IMR-90 (cell line): ENCODE results near the gene KIAA0232.

Source experiments
- CEBPB ChIP-seq: IDR thresholded peaks from 2 replicates; pipeline ENCODE4 v1.6.1; 2012; ENCODE audit warnings: low read depth, low read length, improper control_type of control experiment
- CTCF ChIP-seq: conservative IDR thresholded peaks from 2 replicates; pipeline ENCODE4 v1.5.1; 2012; ENCODE audit warnings: mild to moderate bottlenecking, low read depth, low read length, improper control_type of control experiment
- MAFK ChIP-seq: IDR thresholded peaks from 2 replicates; pipeline ENCODE4 v1.6.1; 2012; ENCODE audit warnings: low read depth, low read length, improper control_type of control experiment
- NFE2L2 ChIP-seq: fragments of 150-350 bp; IDR thresholded peaks from 2 replicates; pipeline ENCODE4 v1.6.1; 2016; ENCODE audit warnings: low read depth, mild to moderate bottlenecking, low read length
- POLR2A ChIP-seq: IDR thresholded peaks from 2 replicates; pipeline ENCODE4 v1.6.1; 2012; ENCODE audit warnings: mild to moderate bottlenecking, low read depth, low read length
- RAD21 ChIP-seq: IDR thresholded peaks from 2 replicates; pipeline ENCODE4 v1.6.1; 2012; ENCODE audit warnings: low read length, improper control_type of control experiment
- RFX5 ChIP-seq: IDR thresholded peaks from 2 replicates; pipeline ENCODE4 v1.8.0; 2012; ENCODE audit warnings: low read depth, mild to moderate bottlenecking, low read length, moderate library complexity
- SMC3 ChIP-seq: fragments of 150-350 bp; IDR thresholded peaks from 2 replicates; pipeline ENCODE4 v1.6.1; 2016; ENCODE audit warnings: low read depth, mild to moderate bottlenecking, antibody characterized with exemption, low read length, moderate library complexity

DNA sequence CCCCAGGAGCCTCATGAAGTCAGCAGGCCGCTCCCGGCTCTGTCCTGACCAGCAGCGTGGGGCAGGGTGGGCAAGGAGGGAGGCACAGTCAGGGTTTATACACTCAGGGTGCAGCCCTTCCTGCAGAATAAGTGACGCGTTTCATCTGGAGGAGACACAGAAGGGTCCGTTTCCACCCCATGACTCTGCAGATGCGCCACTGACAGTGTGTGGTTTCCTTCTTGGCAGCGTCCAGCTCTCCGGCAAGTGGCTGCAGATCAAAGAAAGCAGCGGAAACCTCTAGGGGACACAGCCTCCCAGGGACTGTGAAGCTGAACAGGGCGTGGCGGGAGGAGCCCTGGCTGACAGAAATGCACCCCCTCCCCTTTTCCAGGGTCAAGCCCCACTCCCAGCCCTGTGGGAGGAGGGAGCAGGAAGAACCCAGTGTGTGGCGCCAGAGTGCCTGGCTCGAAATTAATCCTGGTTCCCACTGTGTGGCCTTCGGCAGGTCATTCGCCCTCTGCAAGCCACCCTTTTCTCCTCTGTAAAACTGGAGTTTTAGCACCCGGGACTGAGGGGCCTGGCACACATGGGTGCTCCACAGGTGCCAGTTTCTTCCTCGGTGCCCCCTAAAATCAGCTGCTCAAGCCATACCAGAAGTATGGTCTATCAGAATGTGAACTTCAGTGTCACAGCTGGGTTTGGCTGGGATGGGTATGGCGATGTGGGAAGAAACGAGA lies 109.8 kb downstream of the KIAA0232 start:
- no peak for TF ChIP-seq MAFK
- peak; percentile 31; the same call in 1 of the 2 replicates for TF ChIP-seq CTCF
- TF ChIP-seq CEBPB: no peak
- no peak for TF ChIP-seq POLR2A
- peak; percentile 29; the same call in 1 of the 2 replicates for TF ChIP-seq RAD21
- TF ChIP-seq NFE2L2: peak; percentile 63
- no peak for TF ChIP-seq RFX5
- TF ChIP-seq SMC3: no peak
